ENCODE data around the gene ARHGEF28. TPM values are rescaled to one million over a fixed set of nuclear protein-coding genes. Genes with fewer than 3 reads are reported as not detected.

Gene ARHGEF28
- total RNA-seq, 1 donor from 2014 or later, result 66.1 TPM

- Histone ChIP-seq H3K4me3 (ENCODE audit: low read depth, low read length) (no peak overlapping the region), H3K27me3 (ENCODE audit: control insufficient read depth, insufficient read depth, low read length) (no peaks in the 10 kb centered on the region), H3K36me3 (ENCODE audit: control insufficient read depth, insufficient read depth, low read length) (no peaks in the 10 kb centered on the region)
- TF ChIP-seq CTCF (IDR thresholded peaks at IDR 0.05; ENCODE audit: insufficient read depth, low read length, poor library complexity, severe bottlenecking), result no peak
- no peak for DNase-seq (ENCODE audit: low read depth)
These were observed 257.6 kb downstream of the ARHGEF28 start for GRCh38 chr5:73883646-73884045.

DNA sequence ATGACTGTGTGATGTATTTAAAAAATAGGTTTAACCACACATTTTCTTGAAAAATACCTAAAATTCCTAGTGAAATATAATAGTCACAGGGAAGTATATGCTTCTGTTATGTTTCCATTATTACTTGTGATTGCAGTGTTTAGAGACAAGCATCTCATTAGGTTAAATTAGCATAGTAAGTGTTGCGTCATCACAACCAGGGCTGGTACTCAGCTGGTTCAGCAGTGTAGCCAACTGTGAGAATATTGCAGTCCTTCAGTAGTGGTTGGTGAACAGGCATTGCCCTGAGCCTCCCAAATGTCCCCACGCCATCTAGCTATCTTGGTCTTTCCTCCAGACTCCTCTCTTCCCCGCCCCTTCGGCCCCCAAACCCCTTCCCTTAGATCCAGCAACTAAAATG is 261.7 kb downstream of the ARHGEF28 start:
- DNase-seq (ENCODE audit: low read depth), result no peak
- no peak for TF ChIP-seq CTCF (IDR thresholded peaks at IDR 0.05; ENCODE audit: insufficient read depth, low read length, poor library complexity, severe bottlenecking)
- Histone ChIP-seq H3K4me3 (ENCODE audit: low read depth, low read length) (no peak overlapping the region), H3K27me3 (ENCODE audit: control insufficient read depth, insufficient read depth, low read length) (no peaks in the 10 kb centered on the region), H3K36me3 (ENCODE audit: control insufficient read depth, insufficient read depth, low read length) (peaks cover 4% of the 10 kb centered on the region)

DNA sequence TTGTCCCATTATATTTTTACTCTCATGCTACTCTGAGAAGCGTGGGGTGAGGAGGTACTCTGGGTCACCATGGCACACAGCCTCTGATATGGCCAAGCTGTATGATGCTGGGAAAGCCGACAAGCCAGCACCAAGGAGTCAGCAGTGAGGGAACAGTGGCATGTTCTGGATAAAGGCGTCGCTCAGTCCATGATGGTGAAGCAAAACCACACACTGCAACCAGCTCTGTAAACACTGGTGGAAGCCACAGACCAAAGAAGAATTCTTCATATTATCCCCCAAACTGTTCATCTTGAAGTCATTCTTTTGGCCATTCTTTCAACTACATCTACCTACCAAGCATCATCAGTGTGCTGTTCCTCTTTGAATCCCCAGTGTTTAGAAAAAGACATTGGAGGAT is 264.6 kb downstream of the ARHGEF28 start:
- no peak for DNase-seq (ENCODE audit: low read depth)
- no peak for TF ChIP-seq CTCF (IDR thresholded peaks at IDR 0.05; ENCODE audit: insufficient read depth, low read length, poor library complexity, severe bottlenecking)
- Histone ChIP-seq H3K36me3 (ENCODE audit: control insufficient read depth, insufficient read depth, low read length) (peaks cover 7% of the 10 kb centered on the region), H3K27me3 (ENCODE audit: control insufficient read depth, insufficient read depth, low read length) (no peaks in the 10 kb centered on the region), H3K4me3 (ENCODE audit: low read depth, low read length) (no peak overlapping the region)

- no peaks in the 10 kb centered on the region for H3K27me3 ChIP-seq (ENCODE audit: control insufficient read depth, insufficient read depth, low read length)
- TF ChIP-seq CTCF (IDR thresholded peaks at IDR 0.05; ENCODE audit: insufficient read depth, low read length, poor library complexity, severe bottlenecking), result no peak
- no peak for DNase-seq (ENCODE audit: low read depth)
- H3K4me3 ChIP-seq (ENCODE audit: low read depth, low read length), result no peak overlapping the region
- peaks cover 7% of the 10 kb centered on the region for H3K36me3 ChIP-seq (ENCODE audit: control insufficient read depth, insufficient read depth, low read length)
These were observed 266.2 kb downstream of the ARHGEF28 start for GRCh38 chr5:73892218-73892617.

DNA sequence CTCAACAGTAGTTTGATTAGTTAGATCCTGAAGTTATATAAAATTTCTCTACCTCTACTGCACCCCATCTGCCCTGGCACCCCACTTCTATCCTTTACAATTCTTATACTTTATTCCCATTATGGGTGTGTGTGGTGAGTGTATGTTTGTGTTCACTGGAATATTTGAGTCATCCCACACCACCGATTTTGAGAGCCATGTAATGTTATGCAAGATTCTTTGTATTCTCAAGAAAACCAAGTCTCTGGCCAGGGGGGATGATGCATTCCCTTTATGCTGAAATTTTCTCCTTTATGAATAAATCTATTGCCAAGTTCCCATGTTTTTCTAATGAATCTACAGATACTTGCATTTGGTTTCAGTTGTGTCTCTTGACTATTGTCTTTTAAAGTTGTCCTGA is 266.8 kb downstream of the ARHGEF28 start:
- peaks cover 7% of the 10 kb centered on the region for H3K36me3 ChIP-seq (ENCODE audit: control insufficient read depth, insufficient read depth, low read length)
- DNase-seq (ENCODE audit: low read depth), result no peak
- TF ChIP-seq CTCF (IDR thresholded peaks at IDR 0.05; ENCODE audit: insufficient read depth, low read length, poor library complexity, severe bottlenecking), result no peak
- H3K27me3 ChIP-seq (ENCODE audit: control insufficient read depth, insufficient read depth, low read length), result no peaks in the 10 kb centered on the region
- H3K4me3 ChIP-seq (ENCODE audit: low read depth, low read length), result no peak overlapping the region

GRCh38 chr5:73893813-73894212 is 267.8 kb downstream of the ARHGEF28 start:
- no peak for TF ChIP-seq CTCF (IDR thresholded peaks at IDR 0.05; ENCODE audit: insufficient read depth, low read length, poor library complexity, severe bottlenecking)
- H3K36me3 ChIP-seq (ENCODE audit: control insufficient read depth, insufficient read depth, low read length), result peaks cover 7% of the 10 kb centered on the region

More at GRCh38 chr5:73893813-73894212, 267.8 kb downstream of the ARHGEF28 start:
- H3K4me3 ChIP-seq (ENCODE audit: low read depth, low read length), result no peak overlapping the region
- DNase-seq (ENCODE audit: low read depth), result no peak
- no peaks in the 10 kb centered on the region for H3K27me3 ChIP-seq (ENCODE audit: control insufficient read depth, insufficient read depth, low read length)

Data from kidney epithelial cell (primary cell).